Medulla oblongata (tissue), 1 donor: ENCODE measurements around the gene DHRS7.

Experiments
- DNase-seq: peaks from one replicate; pipeline ENCODE4 v3.0.0-alpha.2; 2015; ENCODE audit errors: extremely low spot score

DHRS7 gene

GRCh38 chr14:60184905-60185555, 19.8 kb upstream of the DHRS7 start:
- no peak for DNase-seq

- peak; percentile 90 for DNase-seq
These were observed 19.1 kb upstream of the DHRS7 start for GRCh38 chr14:60184146-60184904.

- DNase-seq = no peak
These were observed 18.5 kb upstream of the DHRS7 start for GRCh38 chr14:60183741-60184140.

GRCh38 chr14:60183138-60183537, 17.9 kb upstream of the DHRS7 start:
- DNase-seq = no peak

- no peak for DNase-seq
These were observed 14.3 kb upstream of the DHRS7 start for GRCh38 chr14:60179431-60179869.

- DNase-seq = no peak
These were observed 13.6 kb upstream of the DHRS7 start for GRCh38 chr14:60178820-60179219.

GRCh38 chr14:60178164-60178563, 13.0 kb upstream of the DHRS7 start:
- no peak for DNase-seq

- DNase-seq = no peak
These were observed 10.2 kb upstream of the DHRS7 start for GRCh38 chr14:60175255-60175902.

GRCh38 chr14:60174352-60175254, 9.4 kb upstream of the DHRS7 start:
- DNase-seq = no peak

- no peak for DNase-seq
These were observed 6.5 kb upstream of the DHRS7 start for GRCh38 chr14:60171690-60172089.

- no peak for DNase-seq
These were observed 5.8 kb upstream of the DHRS7 start for GRCh38 chr14:60170948-60171347.

GRCh38 chr14:60169722-60170121, 4.5 kb upstream of the DHRS7 start:
- DNase-seq = no peak

- peak; percentile 58 for DNase-seq
These were observed 944 bp upstream of the DHRS7 start for GRCh38 chr14:60166142-60166541.

- no peak for DNase-seq
These were observed 314 bp upstream of the DHRS7 start for GRCh38 chr14:60165547-60165876.

- no peak for DNase-seq
These were observed 840 bp downstream of the DHRS7 start for GRCh38 chr14:60164404-60164711.

- DNase-seq = peak; percentile 38
These were observed 1.5 kb downstream of the DHRS7 start for GRCh38 chr14:60163693-60164092.

- no peak for DNase-seq
These were observed 3.7 kb downstream of the DHRS7 start for GRCh38 chr14:60161196-60162107.

- DNase-seq = no peak
These were observed 4.8 kb downstream of the DHRS7 start for GRCh38 chr14:60160422-60160821.

- peak; percentile 30 for DNase-seq
These were observed 10.5 kb downstream of the DHRS7 start for GRCh38 chr14:60154671-60155070.

GRCh38 chr14:60153991-60154390, 11.2 kb downstream of the DHRS7 start:
- DNase-seq = peak; percentile 29

GRCh38 chr14:60151715-60152114, 13.5 kb downstream of the DHRS7 start:
- peak; percentile 76 for DNase-seq
